Measurements from ENCODE around the gene TLR6. TPM values are rescaled to one million over a fixed set of nuclear protein-coding genes. Genes with fewer than 3 reads are reported as not detected.
A peak's percentile ranks its signal among the peaks of the same experiment; 100 is the strongest.

TLR6 gene
- total and polyA plus RNA-seq, 10 of the 15 experiments (the other 5 are each of a cell fraction or from before 2014, with no cell fraction given), result 1.1 to 49.4 (median 12.5) TPM

DNA sequence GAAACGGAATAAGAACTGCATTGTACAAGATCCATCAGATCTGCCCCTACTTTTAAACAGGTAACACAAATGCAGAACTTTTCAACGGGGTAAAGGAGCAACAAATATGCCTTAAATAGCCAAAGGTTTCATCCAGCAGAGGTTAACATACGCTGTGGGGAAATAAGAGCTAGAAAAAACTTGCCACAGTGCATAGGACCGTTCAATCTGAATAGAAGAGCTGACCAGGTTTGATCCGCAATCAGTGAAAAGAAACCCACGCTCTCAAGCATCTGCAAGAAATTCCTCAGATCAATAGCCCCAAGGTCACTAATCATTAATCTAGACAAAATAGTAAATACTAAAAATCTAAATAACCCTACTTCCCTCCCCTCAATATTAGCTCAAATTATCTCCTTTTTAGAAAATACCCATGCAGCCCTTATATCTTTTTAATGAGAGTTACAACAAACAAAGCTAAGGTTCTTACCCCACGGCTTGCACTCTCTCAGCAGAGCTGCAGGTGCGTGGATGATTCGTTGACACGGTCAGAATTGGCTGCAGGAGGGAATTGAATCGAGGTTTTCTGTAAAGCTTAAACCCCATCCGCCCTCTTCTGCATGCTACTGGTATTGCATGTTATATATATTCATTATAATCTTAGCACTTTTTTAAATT is 74.0 kb downstream of the TLR6 start, which contains the start of gene TLR10:
Gene TLR10, minus strand, starts transcription at position 539 of the 657 bp plus-strand sequence. CDS start 7,400 bp downstream, outside the sequence.
- Histone ChIP-seq H3K9ac (ENCODE audit: control insufficient read depth, insufficient read depth, low read length) (peak within 1 kb of the TSS; percentile 88), H3K36me3 (ENCODE audit: control insufficient read depth in 2 of 2, insufficient read depth in 2 of 2, low read length in 1 of 2) (peaks cover 0 to 9% of the 10 kb centered on the region in 2 experiments; a peak in 1 of 4 replicates), H2AFZ (ENCODE audit: control insufficient read depth, low read depth, low read length) (peak within 1 kb of the TSS; percentile 31), H3K4me2 (ENCODE audit: control insufficient read depth, insufficient read depth) (peak within 1 kb of the TSS; percentile 92), H3K4me1 (ENCODE audit: control insufficient read depth, insufficient read depth, low read length) (peaks cover 22% of the 10 kb centered on the region), H3K27me3 (replicated peaks in 1 of 2; ENCODE audit: control insufficient read depth in 2 of 2, insufficient read depth in 2 of 2, low read length in 1 of 2) (no peaks in the 10 kb centered on the region), H3K27ac (ENCODE audit: control insufficient read depth, insufficient read depth) (peak within 1 kb of the TSS; percentile 96), H4K20me1 (ENCODE audit: control insufficient read depth, insufficient read depth) (no peaks in the 10 kb centered on the region), H3K79me2 (ENCODE audit: control insufficient read depth, insufficient read depth, low read length) (peaks cover 53% of the 10 kb centered on the region), H3K9me3 (replicated peaks; ENCODE audit: control insufficient read depth, insufficient read depth, low read length) (peaks cover 20% of the 10 kb centered on the region; the same call in 2 of the 3 replicates), H3K4me3 (peak within 1 kb of the TSS; percentile 81)
- ATAC-seq, result peak; percentile 74
- ChIA-PET SMC1A (ENCODE audit: uncharacterized antibody, unreplicated experiment) (interaction anchor here (0.5 to 8.9 kb wide), 45 partner anchors 9 to 713 kb away, joined by 3 to 468 read pairs (median 5); partner anchors contain the start of genes FAM114A1, TLR1, TLR6 and TMEM156), RAD21 (ENCODE audit: unreplicated experiment) (interaction anchor here (0.6 to 4.9 kb wide), 49 partner anchors 9 to 855 kb away, joined by 3 to 437 read pairs (median 5); partner anchors contain the start of genes FAM114A1, TLR1, TLR6 and WDR19), CTCF (interaction anchor here (0.6 to 8.1 kb wide), 49 partner anchors 8 to 940 kb away, joined by 3 to 449 read pairs (median 5); partner anchors contain the start of genes FAM114A1, TLR1, TLR6 and WDR19), POLR2A (interaction anchor here (0.8 to 5.6 kb wide), 17 partner anchors 9 to 622 kb away, joined by 3 to 196 read pairs (median 4); partner anchors contain the start of genes FAM114A1, TLR1 and TLR6)
- intact Hi-C loops (cut with micrococcal nuclease; ENCODE audit: unreplicated experiment) (loop anchor here (1.0 to 5.0 kb wide), 4 partner anchors 21 to 74 kb away; partner anchors contain the start of genes TLR1 and TLR6), in situ Hi-C loops (cut with MboI) (no loop called here)
- peak; percentile 82 for DNase-seq (ENCODE audit: low read depth, low spot score)
- no peak for FAIRE-seq
- WGBS (ENCODE audit: insufficient coverage, insufficient replicate concordance, low lambda C conversion rate, missing lambda C conversion rate), result under 1% methylated on average over 12 of the region's 12 CpGs
- BruUV-seq (replicated peaks), result TSS peak; percentile 80
- TF ChIP-seq RAD51 (IDR thresholded peaks at IDR 0.05) (peak; percentile 23; the same call in 1 of the 2 replicates), TBL1XR1 (IDR thresholded peaks at IDR 0.05; ENCODE audit: low read depth, low read length) (no peak), POLR2AphosphoS2 (IDR thresholded peaks at IDR 0.05; ENCODE audit: low read depth, low read length) (no peak), NBN (IDR thresholded peaks at IDR 0.05) (peak; percentile 54; the same call in 1 of the 2 replicates), TAF1 (IDR thresholded peaks at IDR 0.05; ENCODE audit: borderline replicate concordance, low read depth, low read length) (peak; percentile 73), SMAD1 (IDR thresholded peaks at IDR 0.05; ENCODE audit: low read depth, partially characterized antibody) (peak; percentile 53), CBFB (IDR thresholded peaks at IDR 0.05; ENCODE audit: low read depth) (peak; percentile 34; the same call in 1 of the 2 replicates), ZNF384 (IDR thresholded peaks at IDR 0.05; ENCODE audit: borderline replicate concordance, low read depth, low read length) (peak; percentile 43; the same call in 1 of the 2 replicates), BACH1 (IDR thresholded peaks at IDR 0.05; ENCODE audit: borderline replicate concordance) (no peak), BHLHE40 (IDR thresholded peaks at IDR 0.05; ENCODE audit: borderline replicate concordance in 1 of 2, low read depth in 2 of 2, low read length in 1 of 2) (peak; percentile 52 to 57; a peak in 2 of 4 replicates), MTA2 (IDR thresholded peaks at IDR 0.05; ENCODE audit: low read depth) (0 out of 2 replicates have a peak, but pooled peaks have one; percentile 34), SPI1 (IDR thresholded peaks at IDR 0.05; ENCODE audit: borderline replicate concordance, insufficient read depth, low read depth, low read length) (no peak), IKZF2 (IDR thresholded peaks at IDR 0.05) (peak in 1 of 2 experiments; percentile 29; a peak in 1 of 4 replicates), RB1 (IDR thresholded peaks at IDR 0.05; ENCODE audit: borderline replicate concordance) (no peak), FOXK2 (IDR thresholded peaks at IDR 0.05) (no peak), FOXM1 (IDR thresholded peaks at IDR 0.05; ENCODE audit: low read depth, low read length) (peak; percentile 60; the same call in 1 of the 2 replicates), NR2C1 (IDR thresholded peaks at IDR 0.05) (no peak), NFYA (IDR thresholded peaks at IDR 0.05; ENCODE audit: borderline replicate concordance, low read depth, low read length) (no peak), YY1 (IDR thresholded peaks at IDR 0.05; ENCODE audit: low read depth, low read length) (peak; percentile 75), SMC3 (IDR thresholded peaks at IDR 0.05; ENCODE audit: borderline replicate concordance, low read length) (peak; percentile 84), SRF (IDR thresholded peaks at IDR 0.05; ENCODE audit: low read depth in 2 of 2, low read length in 2 of 2) (0 out of 4 replicates have a peak, but pooled peaks of 1 of the 2 experiments have one; percentile 16)
- TF ChIP-seq, protein P1, sequence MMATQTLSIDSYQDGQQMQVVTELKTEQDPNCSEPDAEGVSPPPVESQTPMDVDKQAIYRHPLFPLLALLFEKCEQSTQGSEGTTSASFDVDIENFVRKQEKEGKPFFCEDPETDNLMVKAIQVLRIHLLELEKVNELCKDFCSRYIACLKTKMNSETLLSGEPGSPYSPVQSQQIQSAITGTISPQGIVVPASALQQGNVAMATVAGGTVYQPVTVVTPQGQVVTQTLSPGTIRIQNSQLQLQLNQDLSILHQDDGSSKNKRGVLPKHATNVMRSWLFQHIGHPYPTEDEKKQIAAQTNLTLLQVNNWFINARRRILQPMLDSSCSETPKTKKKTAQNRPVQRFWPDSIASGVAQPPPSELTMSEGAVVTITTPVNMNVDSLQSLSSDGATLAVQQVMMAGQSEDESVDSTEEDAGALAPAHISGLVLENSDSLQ (IDR thresholded peaks at IDR 0.05), result no peak
- TF ChIP-seq, protein P2, sequence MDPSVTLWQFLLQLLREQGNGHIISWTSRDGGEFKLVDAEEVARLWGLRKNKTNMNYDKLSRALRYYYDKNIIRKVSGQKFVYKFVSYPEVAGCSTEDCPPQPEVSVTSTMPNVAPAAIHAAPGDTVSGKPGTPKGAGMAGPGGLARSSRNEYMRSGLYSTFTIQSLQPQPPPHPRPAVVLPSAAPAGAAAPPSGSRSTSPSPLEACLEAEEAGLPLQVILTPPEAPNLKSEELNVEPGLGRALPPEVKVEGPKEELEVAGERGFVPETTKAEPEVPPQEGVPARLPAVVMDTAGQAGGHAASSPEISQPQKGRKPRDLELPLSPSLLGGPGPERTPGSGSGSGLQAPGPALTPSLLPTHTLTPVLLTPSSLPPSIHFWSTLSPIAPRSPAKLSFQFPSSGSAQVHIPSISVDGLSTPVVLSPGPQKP (IDR thresholded peaks at IDR 0.05; ENCODE audit: low read depth, low read length), result no peak
